Heart left ventricle (tissue), 13 donors: ENCODE results near the gene CPNE5.

Experiments used
- CTCF ChIP-seq, 12 donors: fragments of 200-600 bp; sonication (generic) in 4 of 12; IDR thresholded peaks; one replicate each; pipeline versions ENCODE4 v1.5.0 to v1.8.0; 2018 to 2022; ENCODE audit warnings: antibody characterized with exemption in 12 of 12, mild to moderate bottlenecking in 5 of 12
- POLR2A ChIP-seq, 2 donors: fragments of 450-650 bp; IDR thresholded peaks; one replicate each; pipeline ENCODE4 v1.6.1; 2017; ENCODE audit warnings: antibody characterized with exemption in 2 of 2, mild to moderate bottlenecking in 2 of 2, moderate library complexity in 2 of 2
- donor health status: ischemic (EF 13 %, LVEDD 7.1; RV severe dilation, severe dysfunction).
- donor health status: DM: no; HTN: yes; CAD: no.
- donor health status: DM: no; HTN: no; CAD: no.
- donor health status: ischemic (EF 25% LVEDD 6.9; RV normal size, moderate dysfunction).
- donor health status: ischemic (EF 25% LVEDD 5.7; RV mildly dilated, moderate dysfunction).
- donor health status: ischemic (EF 35%, LVEDD 5.7; RV mildly dilated, moderate dysfunction).
- donor health status: nonischemic (EF 11% LVEDD 7.7; RV severe dilation, severe dysfunction).
- donor health status: DM: yes; HTN: yes; CAD: no.
- donor health status: PGD.
- donor health status: ischemic (EF 29% LVEDD 5.4; RV normal size, mild dysfunction).
- donor health status: nonischemic (EF 23%, LVEDD 6.1; RV moderate dilation, normal function).

GRCh38 chr6:36825994-36826393, 13.2 kb downstream of the CPNE5 start:
- TF ChIP-seq CTCF (IDR thresholded peaks at IDR 0.05) (no peak), POLR2A (IDR thresholded peaks at IDR 0.05) (no peak)
